D721Med (cell line): ENCODE results near the gene ZDHHC14.

Experiments used
- DNase-seq: peaks from one replicate; pipeline ENCODE4 v3.0.0; 2011; ENCODE audit warnings: low spot score; ENCODE audit not compliant: insufficient read length
- FAIRE-seq: peaks from 2 replicates; lab custom pipeline; 2011; peaks lifted over from hg19 to GRCh38; lab: Jason Lieb, UNC
- CTCF ChIP-seq: IDR thresholded peaks from 2 replicates; pipeline ENCODE4 v1.5.1; 2012; ENCODE audit warnings: mild to moderate bottlenecking, control low read depth; ENCODE audit not compliant: insufficient read depth; ENCODE audit errors: missing control alignments

The ZDHHC14 gene

GRCh38 chr6:157436219-157436943 is 55.4 kb downstream of the ZDHHC14 start:
- no peak for TF ChIP-seq CTCF
- no peak for FAIRE-seq
- no peak for DNase-seq

GRCh38 chr6:157436944-157437336 is 56.0 kb downstream of the ZDHHC14 start:
- TF ChIP-seq CTCF = no peak
- no peak for DNase-seq
- no peak for FAIRE-seq

GRCh38 chr6:157438611-157439111 is 57.7 kb downstream of the ZDHHC14 start:
- FAIRE-seq (no peak), DNase-seq (no peak)
- no peak for TF ChIP-seq CTCF

GRCh38 chr6:157440171-157440570 is 59.2 kb downstream of the ZDHHC14 start:
- FAIRE-seq (no peak), DNase-seq (no peak)
- TF ChIP-seq CTCF = no peak

GRCh38 chr6:157442291-157442690 is 61.3 kb downstream of the ZDHHC14 start:
- FAIRE-seq (no peak), DNase-seq (no peak)
- TF ChIP-seq CTCF = no peak

GRCh38 chr6:157443066-157443800 is 62.2 kb downstream of the ZDHHC14 start:
- FAIRE-seq = no peak
- DNase-seq = no peak
- TF ChIP-seq CTCF = no peak
